Lung (tissue), 12 donors: ENCODE data around the gene ZC3HAV1. TPM values are rescaled to one million over a fixed set of nuclear protein-coding genes. Genes with fewer than 3 reads are reported as not detected.
"Not testable (repeated sequence)": the region's sequence is repeated elsewhere in the genome, so short reads cannot be mapped to it uniquely, and the experiment has no call there.

Source experiments
- ATAC-seq: fragments of 200-7000 bp; cut with Tn5 transposase; one replicate; pipeline ENCODE4 v1.9.1; 2020; ENCODE audit warnings: moderate number of reproducible peaks; ENCODE audit not compliant: insufficient read depth, low FRiP score
- DNase-seq, 3 donors: peaks; one replicate each; pipeline ENCODE4 v3.0.0-alpha.2; 2013 to 2017
- H3K27ac ChIP-seq, 2 donors: one replicate each; pipeline ENCODE4 v1.5.1; 2013; ENCODE audit warnings: mild to moderate bottlenecking in 2 of 2, moderate library complexity in 2 of 2, control low read depth in 1 of 2, inconsistent platforms in 1 of 2, low read depth in 1 of 2, low read length in 1 of 2
- H3K27me3 ChIP-seq, 3 donors: one replicate each; pipeline ENCODE4 v1.5.1; 2013; ENCODE audit warnings: low read length in 2 of 3; ENCODE audit not compliant: control insufficient read depth in 3 of 3, insufficient read depth in 3 of 3
- H3K36me3 ChIP-seq, 4 donors: one replicate each; pipeline ENCODE4 v1.5.1; 2013; ENCODE audit warnings: low read length in 4 of 4, mild to moderate bottlenecking in 1 of 4, moderate library complexity in 1 of 4; ENCODE audit not compliant: control insufficient read depth in 4 of 4, insufficient read depth in 4 of 4
- H3K4me1 ChIP-seq, 5 donors: one replicate each; pipeline ENCODE4 v1.5.1; 2013; ENCODE audit warnings: low read length in 5 of 5, mild to moderate bottlenecking in 2 of 5, moderate library complexity in 1 of 5; ENCODE audit not compliant: control insufficient read depth in 5 of 5, insufficient read depth in 5 of 5
- H3K4me3 ChIP-seq: one replicate; pipeline ENCODE4 v1.5.1; 2013; ENCODE audit warnings: mild to moderate bottlenecking, control low read depth, moderate library complexity
- H3K9ac ChIP-seq, 2 donors: one replicate each; pipeline ENCODE4 v1.5.1; 2013; ENCODE audit warnings: low read length in 2 of 2, control low read depth in 1 of 2; ENCODE audit not compliant: insufficient read depth in 1 of 2
- H3K9me3 ChIP-seq, 4 donors: one replicate each; pipeline ENCODE4 v1.5.1; 2013; ENCODE audit warnings: low read length in 3 of 4, mild to moderate bottlenecking in 1 of 4, moderate library complexity in 1 of 4; ENCODE audit not compliant: control insufficient read depth in 4 of 4, insufficient read depth in 3 of 4
- WGBS, 2 donors: extraction: QIAGEN DNeasy Blood & Tissue Kit; methylation state at CpG; one replicate each; pipeline ENCODE4 v1.1.7; 2013; 5-methylcytosine and 5-hydroxymethylcytosine counted together
- polyA plus RNA-seq, 2 donors: library from polyadenylated mRNA; stranded (reverse); fragments of 200-250 nt; gene quantifications; one replicate each; pipeline ENCODE4 v1.2.1, GENCODE V29; 2013
- total RNA-seq, 2 donors: library from RNA; depleted of rRNA in 1 of 2; stranded (reverse); fragments of >200 nt in 1 of 2; gene quantifications; one replicate each; pipeline ENCODE4 v1.2.1, GENCODE V29; 2014 to 2021
- TF ChIP-seq, protein P1 (sequence below): IDR thresholded peaks from 2 replicates; pipeline ENCODE4 v1.5.1; 2012; ENCODE audit warnings: mild to moderate bottlenecking; ENCODE audit errors: control extremely low read depth, extremely low read depth
- donor health status: control.
- donor health status: control.
- donor health status: Bipolar disorder and iron deficiency.
- donor health status: healthy.
- donor health status: DM: yes; HTN: yes; CAD: no.

The ZC3HAV1 gene
- total and polyA plus RNA-seq, 4 donors, result 8.2 to 43.4 (median 24.5) TPM

DNA sequence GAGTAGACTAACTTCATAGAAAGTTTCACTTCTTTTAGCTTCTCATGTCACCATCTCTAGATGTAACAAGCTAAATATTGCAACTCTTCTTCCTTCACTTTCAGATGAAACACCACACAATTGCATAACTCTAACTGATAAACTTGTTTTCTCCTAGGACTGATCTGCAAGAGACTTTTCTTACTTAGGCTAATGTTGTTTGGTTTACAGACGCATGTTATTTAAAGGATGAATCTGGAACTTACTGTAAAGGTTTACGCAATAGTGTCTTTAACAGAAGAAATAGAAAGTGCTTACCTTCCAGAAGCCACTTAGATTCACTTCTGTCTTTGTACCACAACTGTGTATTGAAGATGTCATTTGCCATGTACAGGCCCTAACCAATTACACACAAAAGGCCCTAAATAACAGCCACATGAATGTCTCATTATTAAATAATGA lies 22.1 kb upstream of the ZC3HAV1 start:
- no peaks in the 10 kb centered on the region for H3K9me3 ChIP-seq
- no peak overlapping the region for H3K4me3 ChIP-seq
- ATAC-seq (no peak), DNase-seq (no peak)
- 31 to 77% methylated on average over 2 of the region's 2 CpGs for WGBS, 2 donors
- no peak overlapping the region for H3K9ac ChIP-seq
- H3K27ac ChIP-seq, result no peak overlapping the region
- TF ChIP-seq, protein P1, sequence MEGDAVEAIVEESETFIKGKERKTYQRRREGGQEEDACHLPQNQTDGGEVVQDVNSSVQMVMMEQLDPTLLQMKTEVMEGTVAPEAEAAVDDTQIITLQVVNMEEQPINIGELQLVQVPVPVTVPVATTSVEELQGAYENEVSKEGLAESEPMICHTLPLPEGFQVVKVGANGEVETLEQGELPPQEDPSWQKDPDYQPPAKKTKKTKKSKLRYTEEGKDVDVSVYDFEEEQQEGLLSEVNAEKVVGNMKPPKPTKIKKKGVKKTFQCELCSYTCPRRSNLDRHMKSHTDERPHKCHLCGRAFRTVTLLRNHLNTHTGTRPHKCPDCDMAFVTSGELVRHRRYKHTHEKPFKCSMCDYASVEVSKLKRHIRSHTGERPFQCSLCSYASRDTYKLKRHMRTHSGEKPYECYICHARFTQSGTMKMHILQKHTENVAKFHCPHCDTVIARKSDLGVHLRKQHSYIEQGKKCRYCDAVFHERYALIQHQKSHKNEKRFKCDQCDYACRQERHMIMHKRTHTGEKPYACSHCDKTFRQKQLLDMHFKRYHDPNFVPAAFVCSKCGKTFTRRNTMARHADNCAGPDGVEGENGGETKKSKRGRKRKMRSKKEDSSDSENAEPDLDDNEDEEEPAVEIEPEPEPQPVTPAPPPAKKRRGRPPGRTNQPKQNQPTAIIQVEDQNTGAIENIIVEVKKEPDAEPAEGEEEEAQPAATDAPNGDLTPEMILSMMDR, result no peak
- peaks cover 0 to 16% (median 0%) of the 10 kb centered on the region in 5 donors for H3K4me1 ChIP-seq
- H3K36me3 ChIP-seq, result peaks cover 0 to 5% (median 1%) of the 10 kb centered on the region in 4 donors
- H3K27me3 ChIP-seq, result no peaks in the 10 kb centered on the region

DNA sequence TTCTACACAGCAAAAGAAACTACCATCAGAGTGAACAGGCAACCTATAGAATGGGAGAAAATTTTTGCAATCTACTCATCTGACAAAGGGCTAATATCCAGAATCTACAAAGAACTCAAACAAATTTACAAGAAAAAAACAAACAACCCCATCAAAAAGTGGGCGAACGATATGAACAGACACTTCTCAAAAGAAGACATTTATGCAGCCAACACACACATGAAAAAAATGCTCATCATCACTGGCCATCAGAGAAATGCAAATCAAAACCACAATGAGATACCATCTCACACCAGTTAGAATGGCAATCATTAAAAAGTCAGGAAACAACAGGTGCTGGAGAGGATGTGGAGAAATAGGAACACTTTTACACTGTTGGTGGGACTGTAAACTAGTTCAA lies 20.3 kb upstream of the ZC3HAV1 start:
- not testable (repeated sequence) for H3K9me3 ChIP-seq, H3K36me3 ChIP-seq, DNase-seq, H3K9ac ChIP-seq, ATAC-seq, H3K4me3 ChIP-seq, H3K27ac ChIP-seq, H3K27me3 ChIP-seq
- 98 to 100% methylated on average over 2 of the region's 2 CpGs for WGBS, 2 donors
- peaks cover 0 to 16% (median 0%) of the 10 kb centered on the region in 5 donors for H3K4me1 ChIP-seq

DNA sequence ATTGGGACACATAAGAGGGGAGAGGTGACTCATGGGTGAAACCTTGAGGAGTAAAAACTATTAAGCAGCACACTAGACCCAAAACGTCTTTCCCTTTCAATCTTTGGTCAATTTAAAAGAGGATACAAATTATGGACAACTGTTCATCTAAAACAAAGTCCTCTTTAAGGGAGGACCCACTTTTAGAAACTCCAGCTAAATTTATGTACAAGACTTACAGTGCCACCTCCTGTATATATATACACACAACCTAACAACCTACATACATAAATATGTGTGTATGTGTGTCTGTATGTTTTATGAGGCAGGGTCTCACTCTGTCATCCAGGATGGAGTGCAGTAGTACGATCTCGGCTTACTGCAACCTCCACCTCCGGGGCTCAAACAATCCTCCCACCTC lies 18.1 kb upstream of the ZC3HAV1 start:
- Histone ChIP-seq H3K4me3 (no peak overlapping the region), H3K4me1 (peaks cover 0 to 2% (median 0%) of the 10 kb centered on the region in 5 donors), H3K9ac (no peak overlapping the region), H3K27me3 (peaks cover 0 to 5% (median 0%) of the 10 kb centered on the region in 3 donors), H3K27ac (no peak overlapping the region), H3K36me3 (no peaks in the 10 kb centered on the region), H3K9me3 (no peaks in the 10 kb centered on the region)
- ATAC-seq (no peak), DNase-seq (no peak)
- 83 to 88% methylated on average over 4 of the region's 4 CpGs for WGBS, 2 donors
- TF ChIP-seq, protein P1, result no peak

DNA sequence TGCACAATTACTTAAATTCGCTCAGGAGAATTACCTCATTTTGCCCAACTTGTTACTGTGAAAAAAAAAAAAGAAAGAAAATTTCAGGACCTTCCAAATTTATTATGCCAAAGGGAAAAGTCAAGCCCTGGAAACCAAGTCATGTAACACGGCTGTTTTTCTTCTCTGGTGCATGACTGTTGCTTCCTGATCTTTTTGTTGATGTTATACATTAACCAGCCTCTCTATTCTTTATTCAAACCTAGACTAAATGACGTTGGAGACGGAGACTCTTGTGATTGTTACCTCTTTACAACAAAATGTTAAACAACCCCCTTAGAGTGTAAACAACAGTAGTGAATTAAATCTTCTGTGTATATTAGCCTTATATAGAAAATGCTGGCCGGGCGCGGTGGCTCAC lies 16.1 kb upstream of the ZC3HAV1 start:
- Histone ChIP-seq H3K36me3 (no peaks in the 10 kb centered on the region), H3K27me3 (peaks cover 0 to 5% (median 0%) of the 10 kb centered on the region in 3 donors), H3K4me3 (no peak overlapping the region), H3K4me1 (no peaks in the 10 kb centered on the region), H3K27ac (no peak overlapping the region), H3K9me3 (no peaks in the 10 kb centered on the region), H3K9ac (no peak overlapping the region)
- TF ChIP-seq, protein P1, result no peak
- WGBS, 2 donors, result 77 to 85% methylated on average over 7 of the region's 7 CpGs
- no peak for DNase-seq
- ATAC-seq, result no peak

DNA sequence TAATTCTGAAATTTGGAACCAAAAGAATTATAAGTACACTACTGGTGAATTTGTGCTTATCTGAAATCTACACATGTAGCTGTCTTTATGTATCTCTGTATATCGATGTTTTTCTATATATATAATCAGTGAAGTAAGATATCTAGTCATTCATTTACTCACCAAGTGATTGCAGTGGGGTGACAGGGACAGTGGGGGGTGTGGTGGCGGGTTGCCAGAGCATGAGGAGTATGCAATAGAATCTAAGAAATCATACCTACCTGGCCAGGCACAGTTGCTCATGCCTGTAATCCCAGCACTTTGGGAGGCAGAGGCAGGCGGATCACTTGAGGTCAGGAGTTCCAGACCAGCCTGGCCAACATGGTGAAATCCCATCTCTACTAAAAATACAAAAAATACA lies 15.5 kb upstream of the ZC3HAV1 start:
- not testable (repeated sequence) for DNase-seq, H3K4me1 ChIP-seq, H3K9ac ChIP-seq, H3K27ac ChIP-seq, ATAC-seq, H3K27me3 ChIP-seq, H3K36me3 ChIP-seq, H3K9me3 ChIP-seq, H3K4me3 ChIP-seq
- 79 to 97% methylated on average over 3 of the region's 3 CpGs for WGBS, 2 donors
